AG04450 (cell line): ENCODE results near the gene AFF3. TPM values are rescaled to one million over a fixed set of nuclear protein-coding genes. Genes with fewer than 3 reads are reported as not detected.

Source experiments
- CTCF ChIA-PET: fragments of 300-600, 350-600 bp; formaldehyde crosslinking; extraction: SDS; loops from one replicate; lab custom pipeline; 2022; ENCODE audit warnings: antibody characterized with exemption, inconsistent platforms; lab: Charles Lee
- POLR2A ChIA-PET: fragments of 350-600 bp; formaldehyde crosslinking; extraction: SDS; loops from one replicate; lab custom pipeline; 2021; ENCODE audit warnings: antibody characterized with exemption, inconsistent platforms; lab: Yijun Ruan, JAX
- DNase-seq: peaks from one replicate; pipeline ENCODE4 v3.0.0-alpha.2; 2011; ENCODE audit warnings: low read depth, low spot score
- H3K27ac ChIP-seq: one replicate; pipeline ENCODE4 v1.5.1; 2012; ENCODE audit warnings: low read depth, low read length, control low read depth
- H3K27me3 ChIP-seq: one replicate; pipeline ENCODE4 v1.6.0; 2012; ENCODE audit warnings: low read length; ENCODE audit not compliant: control insufficient read depth, insufficient read depth
- H3K4me3 ChIP-seq: 2 replicates; pipeline ENCODE4 v1.5.1; 2011; ENCODE audit warnings: mild to moderate bottlenecking, low read depth, low read length, control low read depth
- H3K9me3 ChIP-seq: 2 replicates; pipeline ENCODE4 v1.5.1; 2012; ENCODE audit warnings: low read length; ENCODE audit not compliant: control insufficient read depth, insufficient read depth
- polyA plus RNA-seq: library from polyadenylated mRNA; depleted of rRNA; stranded (reverse); fragments of >200 nt; gene quantifications from 2 replicates; pipeline ENCODE4 v1.2.3, GENCODE V29; 2011
- TF ChIP-seq, protein P1 (sequence below): IDR thresholded peaks from 2 replicates; pipeline ENCODE4 v1.5.1; 2011; ENCODE audit warnings: low read depth, low read length, control low read depth, inconsistent platforms

The AFF3 gene
- polyA plus RNA-seq, 1 experiment = 17.9 TPM

DNA sequence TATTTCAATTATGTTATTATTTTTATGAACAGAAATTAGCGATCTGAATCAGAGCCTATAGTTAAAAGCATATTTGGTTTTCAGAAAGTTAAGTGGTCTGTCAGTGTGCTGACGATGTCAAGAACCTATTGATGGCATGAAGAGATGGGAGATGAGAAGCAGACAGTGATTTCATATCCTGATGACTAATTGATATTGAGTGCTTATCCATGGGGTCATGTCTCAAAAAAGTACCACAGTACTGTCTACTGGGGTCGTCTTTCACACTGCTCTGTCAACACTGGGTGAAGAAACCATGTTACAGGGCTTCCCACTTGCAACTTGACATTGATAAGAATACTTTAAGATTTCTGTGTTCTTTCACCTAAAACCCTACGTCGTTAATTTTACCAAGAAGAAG lies 297.1 kb downstream of the AFF3 start:
- Histone ChIP-seq H3K4me3 (no peak overlapping the region), H3K9me3 (no peaks in the 10 kb centered on the region), H3K27ac (no peak overlapping the region), H3K27me3 (no peaks in the 10 kb centered on the region)
- TF ChIP-seq, protein P1, sequence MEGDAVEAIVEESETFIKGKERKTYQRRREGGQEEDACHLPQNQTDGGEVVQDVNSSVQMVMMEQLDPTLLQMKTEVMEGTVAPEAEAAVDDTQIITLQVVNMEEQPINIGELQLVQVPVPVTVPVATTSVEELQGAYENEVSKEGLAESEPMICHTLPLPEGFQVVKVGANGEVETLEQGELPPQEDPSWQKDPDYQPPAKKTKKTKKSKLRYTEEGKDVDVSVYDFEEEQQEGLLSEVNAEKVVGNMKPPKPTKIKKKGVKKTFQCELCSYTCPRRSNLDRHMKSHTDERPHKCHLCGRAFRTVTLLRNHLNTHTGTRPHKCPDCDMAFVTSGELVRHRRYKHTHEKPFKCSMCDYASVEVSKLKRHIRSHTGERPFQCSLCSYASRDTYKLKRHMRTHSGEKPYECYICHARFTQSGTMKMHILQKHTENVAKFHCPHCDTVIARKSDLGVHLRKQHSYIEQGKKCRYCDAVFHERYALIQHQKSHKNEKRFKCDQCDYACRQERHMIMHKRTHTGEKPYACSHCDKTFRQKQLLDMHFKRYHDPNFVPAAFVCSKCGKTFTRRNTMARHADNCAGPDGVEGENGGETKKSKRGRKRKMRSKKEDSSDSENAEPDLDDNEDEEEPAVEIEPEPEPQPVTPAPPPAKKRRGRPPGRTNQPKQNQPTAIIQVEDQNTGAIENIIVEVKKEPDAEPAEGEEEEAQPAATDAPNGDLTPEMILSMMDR = no peak
- DNase-seq = no peak
- ChIA-PET CTCF (no interaction called here), POLR2A (no interaction called here)

- H3K4me3 ChIP-seq = no peak overlapping the region
- ChIA-PET CTCF (no interaction called here), POLR2A (no interaction called here)
- peaks cover 3% of the 10 kb centered on the region; the same call in 1 of the 2 replicates for H3K9me3 ChIP-seq
- DNase-seq = no peak
- H3K27me3 ChIP-seq = no peaks in the 10 kb centered on the region
- no peak overlapping the region for H3K27ac ChIP-seq
- TF ChIP-seq, protein P1 = no peak
Observed at GRCh38 chr2:99842451-99842850, 299.9 kb downstream of the AFF3 start.

GRCh38 chr2:99841749-99842148 lies 300.6 kb downstream of the AFF3 start:
- Histone ChIP-seq H3K4me3 (no peak overlapping the region), H3K27me3 (no peaks in the 10 kb centered on the region), H3K27ac (peak overlapping the region; percentile 58), H3K9me3 (peaks cover 3% of the 10 kb centered on the region; the same call in 1 of the 2 replicates)
- TF ChIP-seq, protein P1 = no peak
- DNase-seq = no peak
- ChIA-PET CTCF (no interaction called here), POLR2A (no interaction called here)

- Histone ChIP-seq H3K9me3 (peaks cover 3% of the 10 kb centered on the region; the same call in 1 of the 2 replicates), H3K27me3 (no peaks in the 10 kb centered on the region), H3K4me3 (no peak overlapping the region), H3K27ac (no peak overlapping the region)
- DNase-seq = no peak
- TF ChIP-seq, protein P1 = 0 out of 2 replicates have a peak, but pooled peaks have one; percentile 4
- POLR2A ChIA-PET = no interaction called here
- CTCF ChIA-PET = interaction anchor here (0.5 to 0.8 kb wide), 2 partner anchors 52 to 145 kb away, joined by 3 read pairs; no protein-coding TSS in a partner anchor
Observed at GRCh38 chr2:99840831-99841230, 301.6 kb downstream of the AFF3 start.

DNA sequence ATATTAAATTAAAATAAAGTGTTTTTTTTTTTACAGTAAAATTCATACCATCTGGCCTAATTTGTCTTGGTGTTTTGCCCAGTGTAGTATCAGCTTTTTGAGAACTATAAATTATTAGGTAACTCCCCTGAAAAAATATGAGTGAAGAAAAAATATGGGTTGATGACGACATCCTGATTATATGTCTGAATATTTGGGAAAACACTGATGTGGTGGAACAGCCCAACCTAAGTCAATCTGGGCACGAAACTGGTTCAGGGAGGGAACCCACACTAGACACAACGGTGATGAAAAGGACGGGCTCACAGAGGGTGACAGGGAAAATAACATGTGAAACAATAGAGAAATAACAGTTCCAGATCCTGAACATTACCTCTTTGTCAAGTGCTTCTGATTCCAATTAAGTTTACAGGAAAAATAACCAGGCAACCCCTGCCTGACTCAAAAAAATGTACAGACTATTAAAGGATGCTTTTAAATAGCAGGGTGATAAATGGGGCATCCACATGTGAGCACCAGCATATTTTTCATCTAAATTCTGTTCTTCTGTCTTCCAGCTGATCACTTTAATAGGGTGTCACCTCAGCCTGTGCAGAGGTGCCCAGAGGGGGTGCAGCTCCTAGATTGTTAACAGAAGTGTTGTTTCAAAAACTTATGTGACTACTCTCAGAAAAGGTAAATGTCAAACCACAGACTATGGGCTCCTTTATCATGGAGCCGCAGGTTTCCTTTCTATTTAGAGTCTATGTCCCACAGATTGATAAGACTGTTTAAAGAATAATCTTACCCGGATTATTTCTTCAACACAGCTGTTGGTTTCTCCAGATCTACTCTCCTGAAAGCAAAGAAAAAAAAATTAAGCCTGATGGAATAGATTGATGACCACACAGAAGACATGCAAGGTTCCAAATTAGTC lies 305.4 kb downstream of the AFF3 start:
- ChIA-PET CTCF (no interaction called here), POLR2A (no interaction called here)
- Histone ChIP-seq H3K4me3 (no peak overlapping the region), H3K9me3 (peaks cover 3% of the 10 kb centered on the region; the same call in 1 of the 2 replicates), H3K27ac (no peak overlapping the region), H3K27me3 (no peaks in the 10 kb centered on the region)
- no peak for DNase-seq
- TF ChIP-seq, protein P1 = no peak
